ENCODE measurements around the gene TBC1D12. TPM values are rescaled to one million over a fixed set of nuclear protein-coding genes. Genes with fewer than 3 reads are reported as not detected.
"Not testable (repeated sequence)": the region's sequence is repeated elsewhere in the genome, so short reads cannot be mapped to it uniquely, and the experiment has no call there.

The TBC1D12 gene
- total RNA-seq, 4 donors from 2014 or later = 7.2 to 37.5 (median 13.6) TPM

DNA sequence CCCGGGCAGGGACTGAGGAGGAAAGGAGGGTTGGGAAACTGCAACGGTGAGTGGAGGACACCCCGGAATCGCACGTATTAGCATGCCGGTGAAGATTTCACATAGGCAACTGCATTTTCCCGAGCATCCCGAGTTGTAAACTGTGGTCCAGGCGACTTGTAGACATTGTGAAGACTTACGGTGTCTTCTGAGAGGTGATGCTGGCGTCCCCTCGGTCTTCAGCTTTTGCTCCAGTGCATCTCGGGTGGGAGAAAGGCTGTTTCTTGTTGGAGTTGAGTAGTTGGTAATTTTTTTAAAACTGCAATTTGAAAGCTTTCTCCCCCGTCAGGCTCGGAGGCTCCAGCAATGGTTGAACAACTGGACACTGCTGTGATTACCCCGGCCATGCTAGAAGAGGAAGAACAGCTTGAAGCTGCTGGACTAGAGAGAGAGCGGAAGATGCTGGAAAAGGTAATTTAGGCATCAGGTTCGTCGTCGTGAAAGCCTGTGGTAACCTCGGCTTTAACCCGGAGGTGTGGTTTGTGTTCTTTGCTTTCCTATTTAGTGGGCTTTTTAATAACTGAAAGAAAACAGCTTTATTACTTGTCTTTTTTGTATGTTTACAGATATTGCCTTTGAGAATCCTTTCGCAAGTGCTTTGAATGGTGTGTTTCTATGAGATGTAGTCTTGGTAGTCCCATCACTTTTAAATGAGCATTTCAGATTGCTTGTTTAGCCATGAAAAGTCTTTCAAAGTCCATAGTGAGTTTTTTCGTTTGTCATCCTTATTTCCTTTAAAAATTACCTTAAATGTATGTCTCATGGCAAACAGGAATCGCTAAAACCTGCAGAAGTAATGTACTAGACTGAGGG, 143.9 kb downstream of the TBC1D12 start:
- no peaks in the 10 kb centered on the region for H3K4me1 ChIP-seq
- TF ChIP-seq POLR2A (IDR thresholded peaks at IDR 0.05) = no peak
- TF ChIP-seq CTCF (IDR thresholded peaks at IDR 0.05) = no peak
- peak overlapping the region; percentile 80 to 84 for H3K27ac ChIP-seq
- H3K27me3 ChIP-seq = no peaks in the 10 kb centered on the region
- peak overlapping the region; percentile 54 to 70 for H3K4me3 ChIP-seq
- no peaks in the 10 kb centered on the region for H3K36me3 ChIP-seq
- intact Hi-C loops (cut with DNase I; ENCODE audit: low total_unique reads) = no loop called here
- no peak for DNase-seq
- no peaks in the 10 kb centered on the region for H3K9me3 ChIP-seq

- no peak overlapping the region for H3K4me3 ChIP-seq
- H3K4me1 ChIP-seq = no peaks in the 10 kb centered on the region
- intact Hi-C loops (cut with DNase I; ENCODE audit: low total_unique reads) = no loop called here
- no peaks in the 10 kb centered on the region for H3K27me3 ChIP-seq
- no peak overlapping the region for H3K27ac ChIP-seq
- DNase-seq = no peak
- H3K9me3 ChIP-seq = no peaks in the 10 kb centered on the region
- no peak for TF ChIP-seq CTCF (IDR thresholded peaks at IDR 0.05)
- TF ChIP-seq POLR2A (IDR thresholded peaks at IDR 0.05) = no peak
- no peaks in the 10 kb centered on the region for H3K36me3 ChIP-seq
These were observed 144.5 kb downstream of the TBC1D12 start for GRCh38 chr10:94546901-94547185.

- no peaks in the 10 kb centered on the region for H3K9me3 ChIP-seq
- no peak overlapping the region for H3K4me3 ChIP-seq
- DNase-seq = no peak
- no peaks in the 10 kb centered on the region for H3K4me1 ChIP-seq
- H3K36me3 ChIP-seq = no peaks in the 10 kb centered on the region
- no peak for TF ChIP-seq POLR2A (IDR thresholded peaks at IDR 0.05)
- no peak for TF ChIP-seq CTCF (IDR thresholded peaks at IDR 0.05)
- intact Hi-C loops (cut with DNase I; ENCODE audit: low total_unique reads) = no loop called here
- no peaks in the 10 kb centered on the region for H3K27me3 ChIP-seq
- H3K27ac ChIP-seq = no peak overlapping the region
These were observed 146.9 kb downstream of the TBC1D12 start for GRCh38 chr10:94549221-94549620.

DNA sequence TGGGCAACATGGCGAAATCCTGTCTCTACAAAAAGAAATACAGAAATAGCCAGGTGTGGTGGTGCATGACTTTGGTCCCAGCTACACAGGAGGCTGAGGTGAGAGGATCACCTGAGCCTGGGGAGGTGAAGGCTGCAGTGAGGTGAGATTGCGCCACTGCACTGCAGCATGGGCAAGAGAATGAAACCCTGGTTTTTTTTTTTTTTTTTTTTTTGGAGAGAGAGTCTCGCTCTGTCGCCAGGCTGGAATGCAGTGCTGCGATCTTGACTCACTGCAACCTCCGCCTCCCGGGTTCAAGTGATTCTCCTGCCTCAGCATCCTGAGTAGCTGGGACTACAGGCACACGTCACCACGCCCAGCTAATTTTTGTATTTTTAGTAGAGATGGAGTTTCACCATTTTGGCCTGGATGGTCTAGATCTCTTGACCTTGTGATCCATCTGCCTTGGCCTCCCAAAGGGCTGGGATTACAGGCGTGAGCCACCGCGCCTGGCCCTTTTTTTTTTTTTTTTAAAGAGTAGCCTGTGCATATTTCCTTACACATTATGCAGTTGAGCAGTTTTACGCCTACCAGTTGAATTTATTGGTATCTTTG, 165.5 kb downstream of the TBC1D12 start:
- intact Hi-C loops (cut with DNase I; ENCODE audit: low total_unique reads); H3K27ac ChIP-seq: not testable (repeated sequence)

DNA sequence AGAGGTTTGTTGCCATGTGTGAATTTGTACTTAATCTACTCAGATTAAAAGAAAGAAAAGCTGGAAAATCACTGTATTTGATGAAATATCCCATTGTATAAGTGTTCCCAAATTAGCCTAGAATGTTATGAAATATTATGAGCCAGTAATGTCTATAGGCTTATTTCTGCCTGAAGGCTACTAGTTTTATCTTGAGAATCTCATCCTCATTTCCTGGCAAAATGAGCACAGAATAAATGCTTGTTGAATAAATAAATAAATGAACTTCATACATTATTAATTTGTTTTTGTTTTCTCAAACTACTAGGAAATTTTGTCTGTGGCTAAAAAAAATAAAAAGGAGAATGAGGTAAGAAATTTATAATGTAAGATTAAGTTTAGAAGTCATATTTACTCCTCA, 168.7 kb downstream of the TBC1D12 start:
- H3K36me3 ChIP-seq = no peaks in the 10 kb centered on the region
- H3K9me3 ChIP-seq = no peaks in the 10 kb centered on the region
- no peaks in the 10 kb centered on the region for H3K4me1 ChIP-seq
- DNase-seq = no peak
- TF ChIP-seq CTCF (IDR thresholded peaks at IDR 0.05) = no peak
- TF ChIP-seq POLR2A (IDR thresholded peaks at IDR 0.05) = no peak
- no peak overlapping the region for H3K4me3 ChIP-seq
- no peaks in the 10 kb centered on the region for H3K27me3 ChIP-seq
- intact Hi-C loops (cut with DNase I; ENCODE audit: low total_unique reads) = no loop called here
- no peak overlapping the region for H3K27ac ChIP-seq

More for the DNA sequence above, 165.5 kb downstream of the TBC1D12 start:
- H3K4me1 ChIP-seq, DNase-seq, H3K36me3 ChIP-seq, H3K4me3 ChIP-seq, H3K9me3 ChIP-seq, H3K27me3 ChIP-seq: not testable (repeated sequence)

All from uterus (tissue), 4 donors.